Stimulated activated CD8-positive, alpha-beta memory T cell treated with anti-CD3 and anti-CD28 coated beads, Interleukin-7, amount 100 ng/mL, for 24 hours (primary cell): ENCODE data around the gene ZNF350.
"Not testable (repeated sequence)": the region's sequence is repeated elsewhere in the genome, so short reads cannot be mapped to it uniquely, and the experiment has no call there.

Source experiments
- DNase-seq: peaks from one replicate; pipeline ENCODE4 v3.0.0-alpha.2; 2020; ENCODE audit warnings: low read depth

Gene ZNF350

GRCh38 chr19:51986309-51987291, at the start of gene ZNF350:
Gene ZNF350 (minus strand): TSS chr19:51986840. CDS start chr19:51974360, 12,480 bp downstream.
- DNase-seq, result peak; percentile 65

GRCh38 chr19:52034051-52034728, 47.5 kb upstream of the ZNF350 start:
- DNase-seq, result no peak

GRCh38 chr19:52028780-52029123, 42.1 kb upstream of the ZNF350 start:
- no peak for DNase-seq

- DNase-seq, result peak; percentile 69
Measured at GRCh38 chr19:52028027-52028779, 41.6 kb upstream of the ZNF350 start, which contains the start of gene ZNF614. Gene ZNF614 (minus strand): TSS chr19:52028379. CDS start chr19:52025745, 2,634 bp downstream.

GRCh38 chr19:52026255-52026990, 39.8 kb upstream of the ZNF350 start:
- DNase-seq, result not testable (repeated sequence)

- DNase-seq, result not testable (repeated sequence)
Measured at GRCh38 chr19:52024478-52024877, 37.8 kb upstream of the ZNF350 start.

GRCh38 chr19:52022193-52022592, 35.6 kb upstream of the ZNF350 start:
- DNase-seq, result no peak

GRCh38 chr19:52020506-52020905, 33.9 kb upstream of the ZNF350 start:
- DNase-seq, result no peak

GRCh38 chr19:52010674-52011073, 24.0 kb upstream of the ZNF350 start:
- no peak for DNase-seq

- DNase-seq, result peak; percentile 79
Measured at GRCh38 chr19:52007806-52008557, 21.3 kb upstream of the ZNF350 start, which contains the start of gene ZNF615. Gene ZNF615 (minus strand): TSS chr19:52008211. CDS start chr19:52003711, 4,500 bp downstream.

GRCh38 chr19:52007451-52007805, 20.8 kb upstream of the ZNF350 start:
- DNase-seq, result no peak

GRCh38 chr19:51994048-51994644, 7.5 kb upstream of the ZNF350 start:
- DNase-seq, result no peak

GRCh38 chr19:51993422-51993821, 6.8 kb upstream of the ZNF350 start:
- DNase-seq, result no peak

GRCh38 chr19:51983361-51983760, 3.3 kb downstream of the ZNF350 start:
- DNase-seq, result no peak

GRCh38 chr19:51980926-51981325, 5.7 kb downstream of the ZNF350 start:
- not testable (repeated sequence) for DNase-seq

GRCh38 chr19:51980116-51980736, 6.4 kb downstream of the ZNF350 start:
- DNase-seq, result no peak

- DNase-seq, result no peak
Measured at GRCh38 chr19:51978882-51979281, 7.8 kb downstream of the ZNF350 start.

- DNase-seq, result no peak
Measured at GRCh38 chr19:51977346-51977745, 9.3 kb downstream of the ZNF350 start.

- no peak for DNase-seq
Measured at GRCh38 chr19:51976852-51977251, 9.8 kb downstream of the ZNF350 start.

- not testable (repeated sequence) for DNase-seq
Measured at GRCh38 chr19:51975787-51976186, 10.9 kb downstream of the ZNF350 start.
